H1 (cell line): ENCODE data around the gene RASAL2. TPM values are rescaled to one million over a fixed set of nuclear protein-coding genes. Genes with fewer than 3 reads are reported as not detected.

ENCODE experiments used
- HDAC2 ChIP-seq, 2 experiments: fragments of 300-600 bp in 1 of 2; sonication (generic) in 1 of 2; IDR thresholded peaks; 2 replicates each; pipeline ENCODE4 v1.6.1; 2011 to 2012; ENCODE audit warnings: low read depth in 2 of 2, low read length in 2 of 2, mild to moderate bottlenecking in 2 of 2, moderate library complexity in 2 of 2, borderline replicate concordance in 1 of 2, inconsistent platforms in 1 of 2
- NANOG ChIP-seq: IDR thresholded peaks from 2 replicates; pipeline ENCODE4 v1.6.1; 2011; ENCODE audit warnings: low read length, low read depth, mild to moderate bottlenecking, inconsistent platforms; ENCODE audit not compliant: insufficient read depth, poor library complexity, severe bottlenecking
- POLR2A ChIP-seq, 2 experiments: IDR thresholded peaks; 1 replicate in 1 of 2; 2 replicates in 1 of 2; pipeline ENCODE4 v1.6.1; 2011; ENCODE audit warnings: low read depth in 2 of 2, low read length in 2 of 2, mild to moderate bottlenecking in 2 of 2; ENCODE audit errors: control extremely low read depth in 1 of 2
- TEAD4 ChIP-seq: IDR thresholded peaks from 2 replicates; pipeline ENCODE4 v1.6.1; 2012; ENCODE audit warnings: low read depth, low read length, inconsistent platforms, mixed read lengths
- polyA plus RNA-seq, 7 experiments: library from polyadenylated mRNA; depleted of rRNA in 3 of 7; stranded (reverse) in 5 of 7; unstranded in 2 of 7; fragments of >200 nt in 5 of 7; fragments of 200-250 nt in 2 of 7; gene quantifications; 1 replicate in 5 of 7; 2 replicates in 1 of 7; 4 replicates in 1 of 7; pipeline versions ENCODE4 v1.2.1 to v1.2.3, GENCODE V29; 2011 to 2013; ENCODE audit warnings: missing spikeins in 2 of 7, mixed read lengths in 2 of 7
- total RNA-seq: library from RNA; stranded (reverse); fragmentation: NEBNext Ultra II Directional; extraction: Animal tissue kit (Norgen Biotek cat#: 25700); gene quantifications from 2 replicates; pipeline ENCODE4 v1.2.1, GENCODE V29; 2021

Gene RASAL2
- total and polyA plus RNA-seq, 2 of the 8 experiments (the other 6 are each of a cell fraction or from before 2014, with no cell fraction given): 15.9 to 32.5 TPM

- TF ChIP-seq HDAC2 (IDR thresholded peaks at IDR 0.05; ENCODE audit: borderline replicate concordance in 1 of 2, low read depth in 2 of 2, low read length in 2 of 2) (no peak), TEAD4 (no peak), NANOG (no peak), POLR2A (IDR thresholded peaks at IDR 0.05; ENCODE audit: control extremely low read depth in 1 of 2, low read depth in 2 of 2, low read length in 2 of 2) (no peak)
Measured at GRCh38 chr1:178057912-178058534, 35.9 kb upstream of the RASAL2 start (continued).
